ENCODE results near the gene EML3. TPM values are rescaled to one million over a fixed set of nuclear protein-coding genes. Genes with fewer than 3 reads are reported as not detected.

EML3 gene
- total and polyA plus RNA-seq, 2 of the 8 experiments (the other 6 are each of a cell fraction or from before 2014, with no cell fraction given) = 19.2 to 29.9 TPM

DNA sequence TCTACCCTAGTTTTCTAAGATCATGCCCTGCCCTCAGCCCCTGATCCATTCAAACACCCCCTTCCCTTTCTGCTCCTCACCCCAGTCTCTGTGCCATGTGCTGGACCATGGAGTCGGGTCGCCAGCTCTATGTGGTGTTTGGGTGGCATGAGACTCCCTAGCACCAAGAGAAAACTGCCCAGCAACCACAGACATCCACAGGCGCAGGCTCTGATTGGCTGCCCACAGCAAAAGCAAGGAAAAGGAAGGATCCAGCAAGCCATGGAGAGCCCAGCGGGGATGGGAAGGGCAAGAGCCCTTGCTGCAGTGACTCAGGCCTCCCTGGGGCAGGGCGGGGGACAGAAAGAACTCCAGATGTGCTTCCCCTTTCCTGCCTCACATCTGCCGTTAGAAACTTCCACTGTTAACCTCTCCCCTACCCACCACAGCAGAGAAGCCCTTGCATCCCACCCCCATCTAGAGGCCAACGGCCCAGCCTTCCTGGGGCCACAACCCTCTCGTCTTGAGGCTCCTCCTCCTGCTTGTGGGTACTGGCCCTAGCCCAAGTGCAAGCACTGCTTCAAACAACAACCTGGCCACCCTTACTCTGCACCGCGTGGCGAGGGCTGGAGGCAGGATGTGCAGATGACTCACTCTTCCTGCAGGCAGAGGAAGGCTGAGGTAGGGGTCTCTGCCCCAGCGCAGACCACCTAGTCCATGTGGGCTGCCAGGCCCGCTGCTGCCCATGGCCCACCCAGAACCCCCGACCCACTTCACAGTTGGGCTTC, 56.3 kb downstream of the EML3 start (continued):
- TF ChIP-seq, protein P1, sequence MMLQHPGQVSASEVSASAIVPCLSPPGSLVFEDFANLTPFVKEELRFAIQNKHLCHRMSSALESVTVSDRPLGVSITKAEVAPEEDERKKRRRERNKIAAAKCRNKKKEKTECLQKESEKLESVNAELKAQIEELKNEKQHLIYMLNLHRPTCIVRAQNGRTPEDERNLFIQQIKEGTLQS (IDR thresholded peaks at IDR 0.05; ENCODE audit: insufficient read depth, low read depth, low read length) = no peak
- TF ChIP-seq RBBP5 (IDR thresholded peaks at IDR 0.05; ENCODE audit: borderline replicate concordance, low read depth, low read length) = 0 out of 2 replicates have a peak, but pooled peaks have one; percentile 32
